Measurements from ENCODE around the gene DSN1.
"Not testable (repeated sequence)": the region's sequence is repeated elsewhere in the genome, so short reads cannot be mapped to it uniquely, and the experiment has no call there.

The DSN1 gene

DNA sequence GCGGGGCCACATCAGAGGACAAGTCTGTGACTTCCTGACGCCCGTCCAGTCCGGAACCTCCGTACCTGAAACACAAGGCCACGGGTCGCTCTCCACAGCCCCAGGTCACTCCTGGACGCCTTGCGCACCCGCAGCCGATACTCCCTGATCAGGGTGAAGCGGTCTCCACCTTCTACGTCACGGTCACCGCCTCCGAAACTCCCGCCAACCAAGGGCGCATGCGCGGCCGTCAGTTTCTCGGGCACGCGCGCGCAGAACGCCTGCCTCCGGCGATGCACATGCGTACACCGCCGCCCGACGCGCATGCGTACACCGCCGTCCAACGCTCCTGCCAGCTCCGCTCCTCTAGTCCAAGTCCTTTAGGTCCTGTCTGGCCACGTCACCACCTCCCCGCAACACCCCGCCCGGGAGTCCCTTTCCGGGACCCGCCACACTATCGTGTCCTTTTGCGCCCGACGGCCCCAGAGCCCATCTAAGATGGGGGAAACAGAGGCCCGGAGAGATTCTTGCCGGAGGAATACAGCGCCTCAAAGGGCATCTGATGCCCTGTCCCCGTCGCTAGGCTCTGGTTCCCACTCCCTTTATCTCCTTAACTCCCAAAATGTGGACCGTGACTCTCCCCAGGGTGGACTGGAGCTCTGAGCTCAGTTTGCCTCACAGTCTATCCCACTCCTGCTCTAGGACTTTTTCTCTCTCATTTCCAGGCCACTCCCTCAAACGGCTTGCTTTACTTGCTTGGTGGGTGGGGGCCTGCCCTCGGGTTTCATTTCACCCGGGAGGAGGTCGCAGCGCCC lies at the start of gene DSN1:
DSN1 (minus strand) TSS at position 167 of the 794 bp plus-strand sequence. CDS start 2,305 bp downstream, outside the sequence.
- DNase-seq = peak; percentile 97

GRCh38 chr20:36823121-36823520 lies 49.6 kb upstream of the DSN1 start:
- no peak for DNase-seq

GRCh38 chr20:36821964-36822437 lies 48.4 kb upstream of the DSN1 start:
- no peak for DNase-seq

DNA sequence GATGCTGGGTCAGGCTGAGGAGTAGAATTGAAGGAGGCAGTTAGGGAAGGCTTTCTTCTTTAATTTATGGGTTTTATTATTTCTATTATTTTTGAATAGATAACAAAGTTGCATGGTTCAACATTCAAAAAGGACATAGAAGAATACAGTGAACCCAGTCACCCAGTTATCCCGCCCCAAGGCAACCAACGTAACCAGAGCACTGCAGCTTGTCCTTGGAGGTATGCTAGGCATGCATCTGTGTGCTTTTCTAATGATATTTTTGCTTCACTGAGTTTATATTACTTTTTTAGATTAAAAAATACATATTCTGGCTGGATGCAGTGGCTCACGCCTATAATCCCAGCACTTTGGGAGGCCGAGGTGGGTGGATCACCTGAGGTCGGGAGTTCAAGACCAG lies 47.4 kb upstream of the DSN1 start:
- no peak for DNase-seq

GRCh38 chr20:36820073-36820472 lies 46.5 kb upstream of the DSN1 start:
- DNase-seq = no peak

GRCh38 chr20:36819659-36820058 lies 46.1 kb upstream of the DSN1 start:
- peak; percentile 53 for DNase-seq

DNA sequence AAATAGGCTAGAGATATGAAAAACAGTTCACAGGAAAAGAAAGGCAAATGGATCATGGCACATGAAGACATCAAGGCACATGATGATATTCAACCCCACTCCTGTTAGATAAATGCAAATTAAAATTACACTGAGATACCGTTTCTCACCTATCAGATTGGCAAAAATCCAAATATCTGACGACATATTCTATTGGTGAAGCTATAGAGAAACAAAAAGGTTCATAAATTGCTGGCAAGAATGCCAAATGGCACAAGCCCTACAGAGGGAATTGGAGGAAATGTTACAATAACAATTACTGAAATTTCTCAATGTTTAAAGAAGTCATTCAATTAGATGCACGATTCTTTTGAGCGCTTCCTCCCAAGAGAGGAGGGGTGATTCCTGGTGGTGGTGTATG lies 45.3 kb upstream of the DSN1 start:
- DNase-seq = no peak

DNA sequence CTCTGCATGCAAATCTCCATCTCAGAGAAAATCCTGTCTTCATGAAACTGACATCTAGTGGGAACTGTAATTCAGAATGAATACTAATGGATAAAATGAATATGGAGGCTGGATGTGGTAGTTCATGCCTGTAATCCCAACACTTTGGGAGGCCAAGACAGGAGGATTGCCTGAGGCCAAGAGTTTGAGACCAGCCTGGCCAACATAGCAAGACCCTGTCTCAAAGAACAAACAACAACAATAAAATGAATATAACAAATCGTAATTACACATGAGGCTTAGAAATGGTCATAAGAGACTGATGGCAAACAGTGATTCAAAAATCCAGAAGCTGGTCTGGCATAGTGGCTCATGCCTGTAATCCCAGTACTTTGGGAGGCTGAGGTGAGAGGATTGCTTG lies 44.6 kb upstream of the DSN1 start:
- DNase-seq = no peak

- no peak for DNase-seq
These were observed 43.9 kb upstream of the DSN1 start for GRCh38 chr20:36817496-36817895.

DNA sequence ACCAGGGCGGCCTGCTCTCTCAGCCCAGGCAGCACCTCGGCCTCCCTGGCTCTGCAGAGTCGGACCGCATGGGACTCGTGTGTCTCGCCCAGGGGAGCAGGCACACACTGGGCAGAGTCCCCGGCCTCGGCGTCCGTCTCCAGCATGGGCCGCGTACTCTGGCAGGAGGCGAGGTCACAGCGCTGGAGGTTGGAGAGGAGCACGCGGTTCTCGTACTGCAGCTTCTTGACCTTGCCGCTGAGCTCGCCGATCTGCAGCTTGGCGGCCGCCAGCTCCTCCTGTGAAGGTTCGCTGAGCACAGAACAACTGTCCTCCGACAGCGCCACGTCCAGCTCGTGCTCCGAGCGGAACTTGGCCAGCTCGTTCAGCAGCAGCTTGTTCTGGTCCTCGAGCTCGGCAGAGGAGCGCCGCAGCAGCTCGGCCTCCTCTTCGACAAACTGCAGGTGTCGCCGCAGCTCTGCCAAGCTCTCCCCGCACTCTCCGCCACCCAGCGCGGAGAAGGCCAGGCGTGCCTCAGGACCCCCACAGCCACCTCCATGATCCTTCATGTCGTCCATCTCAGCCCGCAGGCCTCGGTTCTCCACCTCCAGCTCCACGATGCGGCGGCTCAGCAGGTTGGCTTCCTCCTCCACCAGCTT lies 42.0 kb upstream of the DSN1 start:
- no peak for DNase-seq

DNA sequence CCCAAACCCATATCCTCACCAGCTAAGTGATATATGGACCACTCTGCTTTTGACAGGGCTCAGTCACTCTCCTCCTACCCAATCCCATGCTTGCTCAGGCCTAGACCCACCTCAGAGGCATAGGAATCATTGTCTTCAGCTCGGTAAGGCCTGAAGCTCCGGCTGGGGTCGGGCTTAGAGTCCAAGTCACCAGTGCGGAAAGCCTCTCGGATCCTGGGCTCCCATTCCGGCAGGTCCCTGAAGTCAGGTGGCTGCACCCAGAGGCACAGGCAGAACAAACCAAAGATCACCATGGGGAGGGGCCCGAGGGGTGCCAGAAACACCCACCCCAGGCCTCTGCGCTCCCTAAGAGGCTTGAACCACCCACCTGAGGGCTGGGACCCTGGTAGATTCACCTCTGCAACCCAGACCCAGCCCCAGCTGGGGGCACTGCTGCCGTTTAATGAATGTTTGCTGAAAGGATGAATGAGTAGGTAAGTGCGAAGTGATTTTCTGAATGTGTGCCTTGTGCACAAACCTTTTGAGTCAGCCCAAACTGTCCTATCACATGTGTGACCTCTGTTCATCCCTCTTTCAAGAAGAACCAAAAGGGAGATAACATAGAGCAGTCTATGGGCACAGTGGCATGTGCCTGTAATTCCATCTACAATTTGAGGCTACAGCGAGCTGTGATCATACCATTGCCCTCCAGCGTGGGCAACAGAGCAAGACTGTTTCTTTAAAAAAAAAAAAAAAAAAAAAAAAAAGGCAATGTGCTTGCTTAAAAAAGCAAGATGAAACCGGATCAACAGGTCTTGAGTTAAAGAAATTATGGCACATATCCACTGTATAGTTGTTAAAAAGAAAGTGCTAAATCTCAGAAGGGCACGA lies 39.3 kb upstream of the DSN1 start:
- DNase-seq = no peak

DNA sequence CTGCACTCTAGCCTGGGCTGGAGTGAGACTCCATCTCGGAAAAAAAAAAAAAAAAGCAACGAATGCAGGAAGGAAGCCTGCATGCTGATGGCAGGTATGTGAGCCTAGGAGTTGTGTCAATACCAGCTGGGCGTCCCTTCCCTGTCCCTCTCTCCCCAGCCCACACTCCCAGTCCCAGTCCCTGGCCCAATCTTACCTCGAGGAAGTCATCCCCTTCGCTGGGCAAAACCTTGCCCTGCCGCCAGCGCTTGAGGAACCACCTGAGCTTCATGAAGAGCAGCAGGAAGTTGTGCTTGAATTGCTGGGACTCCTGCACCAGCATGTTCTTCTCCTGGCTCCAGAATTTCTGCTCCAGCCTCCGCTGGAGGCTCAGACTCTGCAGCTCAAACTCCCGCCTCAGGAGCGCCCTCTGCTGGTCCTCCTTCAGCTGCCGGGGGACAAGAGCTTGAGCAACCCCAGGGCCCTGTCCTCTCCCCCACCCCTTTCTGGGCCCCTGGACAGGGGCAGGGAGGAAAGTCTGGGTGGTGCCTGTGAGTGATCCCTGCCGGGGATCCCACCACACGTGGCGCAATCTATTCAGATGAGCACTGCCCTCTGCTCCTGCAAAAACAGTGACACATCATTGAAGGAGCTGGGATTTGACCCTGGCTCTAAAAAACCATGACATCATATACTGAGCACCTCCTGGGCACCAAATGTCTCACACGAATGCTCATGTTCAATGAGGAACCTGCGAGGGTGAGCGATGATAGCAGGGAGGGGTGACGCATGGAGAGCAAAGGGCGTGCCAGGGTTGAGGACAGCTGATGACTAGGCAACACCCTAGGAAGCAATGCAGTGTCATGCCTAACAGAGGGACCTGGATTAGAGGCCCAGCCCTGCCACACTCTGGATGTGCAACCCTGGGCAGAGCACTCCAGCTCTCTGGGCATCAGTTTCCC lies 35.0 kb upstream of the DSN1 start:
- no peak for DNase-seq

DNA sequence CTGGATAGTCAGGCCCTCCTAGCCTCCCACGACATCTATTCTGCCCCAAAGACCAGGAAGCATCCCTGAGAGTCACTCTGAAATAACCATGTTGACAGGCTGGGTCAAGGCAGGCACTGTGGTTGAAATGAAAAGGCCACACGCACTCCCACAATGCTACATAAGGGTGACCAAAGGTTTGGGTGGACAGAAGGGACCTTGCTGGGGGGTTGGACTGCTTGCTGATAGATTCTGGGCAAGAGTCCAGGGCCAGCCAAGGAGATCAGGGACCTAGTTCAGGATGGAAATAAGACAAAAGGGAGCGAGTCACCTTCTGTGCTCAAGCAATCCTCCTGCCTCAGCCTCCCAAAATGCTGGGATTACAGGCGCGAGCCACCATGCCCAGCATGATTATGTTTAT lies 32.5 kb upstream of the DSN1 start:
- no peak for DNase-seq

- DNase-seq = no peak
These were observed 31.8 kb upstream of the DSN1 start for GRCh38 chr20:36805396-36805795.

- DNase-seq = no peak
These were observed 30.9 kb upstream of the DSN1 start for GRCh38 chr20:36804425-36804824.

GRCh38 chr20:36802326-36803222 lies 29.0 kb upstream of the DSN1 start:
- DNase-seq = no peak

DNA sequence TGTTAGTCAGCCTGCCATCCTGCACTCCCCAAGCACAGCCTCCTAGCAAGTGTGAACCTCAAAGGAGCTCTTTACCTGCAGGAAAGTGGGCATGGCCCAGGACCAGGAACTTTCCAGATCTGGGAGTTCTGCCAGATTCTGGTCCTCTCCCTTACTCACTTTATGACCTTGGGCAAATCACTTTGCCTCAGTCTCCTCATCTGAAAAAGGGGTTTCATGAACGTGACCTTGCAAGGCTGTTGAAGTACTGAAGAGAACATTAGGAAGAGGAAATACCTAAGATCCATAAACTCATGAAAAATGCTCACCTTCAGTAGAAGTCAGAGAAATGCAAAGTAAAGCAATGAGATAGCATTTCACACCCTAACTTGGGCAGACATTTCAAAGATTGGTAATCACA lies 26.8 kb upstream of the DSN1 start:
- DNase-seq = no peak

GRCh38 chr20:36799313-36799712 lies 25.8 kb upstream of the DSN1 start:
- DNase-seq = not testable (repeated sequence)

- no peak for DNase-seq
These were observed 23.3 kb upstream of the DSN1 start for GRCh38 chr20:36796875-36797274.

GRCh38 chr20:36796117-36796516 lies 22.6 kb upstream of the DSN1 start:
- DNase-seq = no peak

- DNase-seq = no peak
These were observed 22.1 kb upstream of the DSN1 start for GRCh38 chr20:36795691-36796090.

Data from NCI-H510A treated with DMSO at 0.1 percent for 48 hours (cell line).